GM10266 (cell line): ENCODE measurements around the gene LRMDA.

Experiments used
- DNase-seq: peaks from one replicate; pipeline ENCODE4 v3.0.0; 2012; ENCODE audit errors: extremely low spot score
- TF ChIP-seq, protein P1 (sequence below): IDR thresholded peaks from 2 replicates; pipeline ENCODE4 v1.5.1; 2012; ENCODE audit warnings: mild to moderate bottlenecking, low read depth; ENCODE audit not compliant: control insufficient read depth, insufficient read depth; ENCODE audit errors: missing control alignments

Gene LRMDA

GRCh38 chr10:75461672-75462649, 30.5 kb downstream of the LRMDA start:
- DNase-seq, result no peak
- TF ChIP-seq, protein P1, sequence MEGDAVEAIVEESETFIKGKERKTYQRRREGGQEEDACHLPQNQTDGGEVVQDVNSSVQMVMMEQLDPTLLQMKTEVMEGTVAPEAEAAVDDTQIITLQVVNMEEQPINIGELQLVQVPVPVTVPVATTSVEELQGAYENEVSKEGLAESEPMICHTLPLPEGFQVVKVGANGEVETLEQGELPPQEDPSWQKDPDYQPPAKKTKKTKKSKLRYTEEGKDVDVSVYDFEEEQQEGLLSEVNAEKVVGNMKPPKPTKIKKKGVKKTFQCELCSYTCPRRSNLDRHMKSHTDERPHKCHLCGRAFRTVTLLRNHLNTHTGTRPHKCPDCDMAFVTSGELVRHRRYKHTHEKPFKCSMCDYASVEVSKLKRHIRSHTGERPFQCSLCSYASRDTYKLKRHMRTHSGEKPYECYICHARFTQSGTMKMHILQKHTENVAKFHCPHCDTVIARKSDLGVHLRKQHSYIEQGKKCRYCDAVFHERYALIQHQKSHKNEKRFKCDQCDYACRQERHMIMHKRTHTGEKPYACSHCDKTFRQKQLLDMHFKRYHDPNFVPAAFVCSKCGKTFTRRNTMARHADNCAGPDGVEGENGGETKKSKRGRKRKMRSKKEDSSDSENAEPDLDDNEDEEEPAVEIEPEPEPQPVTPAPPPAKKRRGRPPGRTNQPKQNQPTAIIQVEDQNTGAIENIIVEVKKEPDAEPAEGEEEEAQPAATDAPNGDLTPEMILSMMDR, result no peak

GRCh38 chr10:75462865-75463264, 31.4 kb downstream of the LRMDA start:
- DNase-seq, result no peak
- TF ChIP-seq, protein P1, result no peak

GRCh38 chr10:75464478-75465449, 33.3 kb downstream of the LRMDA start:
- DNase-seq, result no peak
- TF ChIP-seq, protein P1, result no peak

- TF ChIP-seq, protein P1, result no peak
- DNase-seq, result no peak
Observed at GRCh38 chr10:75465450-75465827, 34.0 kb downstream of the LRMDA start.

DNA sequence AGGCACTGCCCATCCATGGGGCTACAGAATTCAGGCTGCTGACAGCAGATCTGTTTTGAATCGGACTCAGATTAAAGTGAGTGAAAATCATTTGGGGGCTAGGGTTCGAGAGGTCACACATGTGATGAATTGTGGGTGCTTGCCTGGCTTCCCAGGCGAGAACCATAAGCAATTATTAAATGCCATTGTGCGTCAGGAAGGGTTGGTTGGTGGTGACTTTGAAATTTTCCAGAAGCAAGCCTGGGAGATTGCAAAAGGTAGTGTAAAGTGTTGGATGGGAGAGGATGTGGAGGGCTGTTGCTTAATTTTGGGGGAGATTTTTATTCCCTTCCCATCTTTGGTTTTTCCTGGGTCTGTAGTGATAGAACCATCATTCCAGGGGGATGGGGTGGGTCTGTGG, 34.6 kb downstream of the LRMDA start:
- TF ChIP-seq, protein P1, result no peak
- no peak for DNase-seq

DNA sequence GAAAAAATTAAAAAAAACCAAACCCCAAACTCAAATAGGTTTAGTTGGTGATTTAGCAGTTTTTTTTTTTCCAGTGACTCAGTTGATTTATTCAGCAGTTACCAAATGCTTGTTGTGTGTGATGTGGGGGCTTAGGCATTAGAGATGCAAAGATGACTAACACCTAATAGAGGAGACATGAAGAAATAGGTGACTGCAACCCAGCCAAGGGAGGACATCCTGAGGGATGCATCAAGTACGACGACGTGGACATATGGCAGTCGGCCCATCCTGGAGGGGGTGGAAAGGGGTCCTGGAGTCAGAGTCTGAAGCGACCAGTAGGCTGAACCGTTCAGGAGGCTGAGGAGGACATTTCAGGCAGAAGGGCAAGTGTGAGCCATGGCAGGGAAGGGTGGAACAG, 35.5 kb downstream of the LRMDA start:
- no peak for DNase-seq

More for the DNA sequence above, 35.5 kb downstream of the LRMDA start:
- TF ChIP-seq, protein P1, result no peak
